ENCODE results near the gene SLC44A2. TPM values are rescaled to one million over a fixed set of nuclear protein-coding genes. Genes with fewer than 3 reads are reported as not detected.

The SLC44A2 gene
- total and polyA plus RNA-seq, 10 of the 15 experiments (the other 5 are each of a cell fraction or from before 2014, with no cell fraction given), result 3.0 to 51.3 (median 26.8) TPM

DNA sequence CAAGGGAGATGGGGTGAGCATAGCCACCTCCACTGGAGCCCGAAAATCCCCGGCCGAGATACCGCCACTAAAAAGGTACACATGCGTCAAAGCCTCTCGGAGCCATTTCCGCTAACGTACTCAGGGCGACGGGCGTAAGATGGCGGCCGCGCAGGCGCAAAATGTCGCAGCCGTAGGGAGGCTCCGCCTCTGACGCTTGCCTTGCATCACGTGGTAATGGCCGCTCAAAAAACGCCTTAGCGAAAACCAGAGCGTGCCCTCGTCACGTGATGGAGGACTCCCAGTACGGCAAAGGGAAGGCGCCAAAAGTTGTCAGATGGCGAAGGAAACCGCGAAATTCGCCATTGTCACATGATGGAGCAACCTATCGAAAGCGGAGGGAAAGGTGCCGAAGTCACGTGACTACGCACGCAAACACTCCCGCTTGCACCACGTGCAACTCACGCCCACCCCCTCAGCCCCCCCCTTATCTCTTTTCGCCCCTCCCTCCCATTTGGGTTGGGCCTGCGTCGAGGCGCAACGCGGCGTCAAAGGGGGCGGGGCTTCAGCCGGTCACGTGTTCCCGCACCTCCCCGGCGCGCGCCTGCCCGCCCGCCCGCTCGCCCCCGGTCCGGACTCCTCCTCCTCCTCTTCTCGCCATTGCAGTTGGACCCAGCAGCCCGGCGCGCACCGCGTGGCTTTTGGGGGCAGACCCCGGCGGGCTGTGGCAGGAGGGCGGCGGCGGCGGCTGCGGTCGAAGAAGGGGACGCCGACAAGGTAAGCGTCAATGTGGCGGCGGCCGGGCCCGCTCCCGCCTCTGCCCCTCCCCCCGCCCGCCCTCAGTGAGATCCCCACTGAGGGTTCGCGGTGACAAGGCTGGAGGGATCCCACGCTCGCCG is 28.6 kb downstream of the SLC44A2 start, which contains the start of gene ILF3 (continued):
- TF ChIP-seq RAD51 (IDR thresholded peaks at IDR 0.05) (peak; percentile 100), NRF1 (conservative IDR thresholded peaks at IDR 0.05; ENCODE audit: low read depth, low read length) (peak; percentile 76), SREBF1 (IDR thresholded peaks at IDR 0.05; ENCODE audit: low read length) (peak; percentile 92), CREB1 (IDR thresholded peaks at IDR 0.05; ENCODE audit: low read depth) (peak; percentile 92), HCFC1 (IDR thresholded peaks at IDR 0.05; ENCODE audit: low read length) (peak; percentile 96), NFYB (IDR thresholded peaks at IDR 0.05; ENCODE audit: insufficient read depth, low read depth, low read length) (peak; percentile 91), YY1 (IDR thresholded peaks at IDR 0.05; ENCODE audit: low read depth, low read length) (peak; percentile 99), SMAD5 (IDR thresholded peaks at IDR 0.05; ENCODE audit: low read depth) (peak; percentile 97), POLR2AphosphoS5 (IDR thresholded peaks at IDR 0.05; ENCODE audit: low read length) (peak; percentile 84), EGR1 (IDR thresholded peaks at IDR 0.05; ENCODE audit: borderline replicate concordance in 1 of 2, low read depth in 2 of 2, low read length in 2 of 2) (peak; percentile 6 to 79), HDAC6 (IDR thresholded peaks at IDR 0.05; ENCODE audit: unreplicated experiment) (no peak), ZBED1 (IDR thresholded peaks at IDR 0.05; ENCODE audit: borderline replicate concordance) (no peak), SUPT20H (IDR thresholded peaks at IDR 0.05; ENCODE audit: borderline replicate concordance, control insufficient read depth, low read depth, low read length) (no peak), CREM (IDR thresholded peaks at IDR 0.05; ENCODE audit: low read depth) (peak; percentile 94), ZNF24 (IDR thresholded peaks at IDR 0.05) (no peak), FOXK2 (IDR thresholded peaks at IDR 0.05) (peak; percentile 90), CHD2 (IDR thresholded peaks at IDR 0.05; ENCODE audit: borderline replicate concordance, low read depth, low read length) (peak; percentile 64; the same call in 1 of the 2 replicates)
- TF ChIP-seq, protein P1, sequence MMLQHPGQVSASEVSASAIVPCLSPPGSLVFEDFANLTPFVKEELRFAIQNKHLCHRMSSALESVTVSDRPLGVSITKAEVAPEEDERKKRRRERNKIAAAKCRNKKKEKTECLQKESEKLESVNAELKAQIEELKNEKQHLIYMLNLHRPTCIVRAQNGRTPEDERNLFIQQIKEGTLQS (IDR thresholded peaks at IDR 0.05; ENCODE audit: borderline replicate concordance, extremely low read depth, low read depth, low read length), result peak; percentile 99
- TF ChIP-seq, protein P2, sequence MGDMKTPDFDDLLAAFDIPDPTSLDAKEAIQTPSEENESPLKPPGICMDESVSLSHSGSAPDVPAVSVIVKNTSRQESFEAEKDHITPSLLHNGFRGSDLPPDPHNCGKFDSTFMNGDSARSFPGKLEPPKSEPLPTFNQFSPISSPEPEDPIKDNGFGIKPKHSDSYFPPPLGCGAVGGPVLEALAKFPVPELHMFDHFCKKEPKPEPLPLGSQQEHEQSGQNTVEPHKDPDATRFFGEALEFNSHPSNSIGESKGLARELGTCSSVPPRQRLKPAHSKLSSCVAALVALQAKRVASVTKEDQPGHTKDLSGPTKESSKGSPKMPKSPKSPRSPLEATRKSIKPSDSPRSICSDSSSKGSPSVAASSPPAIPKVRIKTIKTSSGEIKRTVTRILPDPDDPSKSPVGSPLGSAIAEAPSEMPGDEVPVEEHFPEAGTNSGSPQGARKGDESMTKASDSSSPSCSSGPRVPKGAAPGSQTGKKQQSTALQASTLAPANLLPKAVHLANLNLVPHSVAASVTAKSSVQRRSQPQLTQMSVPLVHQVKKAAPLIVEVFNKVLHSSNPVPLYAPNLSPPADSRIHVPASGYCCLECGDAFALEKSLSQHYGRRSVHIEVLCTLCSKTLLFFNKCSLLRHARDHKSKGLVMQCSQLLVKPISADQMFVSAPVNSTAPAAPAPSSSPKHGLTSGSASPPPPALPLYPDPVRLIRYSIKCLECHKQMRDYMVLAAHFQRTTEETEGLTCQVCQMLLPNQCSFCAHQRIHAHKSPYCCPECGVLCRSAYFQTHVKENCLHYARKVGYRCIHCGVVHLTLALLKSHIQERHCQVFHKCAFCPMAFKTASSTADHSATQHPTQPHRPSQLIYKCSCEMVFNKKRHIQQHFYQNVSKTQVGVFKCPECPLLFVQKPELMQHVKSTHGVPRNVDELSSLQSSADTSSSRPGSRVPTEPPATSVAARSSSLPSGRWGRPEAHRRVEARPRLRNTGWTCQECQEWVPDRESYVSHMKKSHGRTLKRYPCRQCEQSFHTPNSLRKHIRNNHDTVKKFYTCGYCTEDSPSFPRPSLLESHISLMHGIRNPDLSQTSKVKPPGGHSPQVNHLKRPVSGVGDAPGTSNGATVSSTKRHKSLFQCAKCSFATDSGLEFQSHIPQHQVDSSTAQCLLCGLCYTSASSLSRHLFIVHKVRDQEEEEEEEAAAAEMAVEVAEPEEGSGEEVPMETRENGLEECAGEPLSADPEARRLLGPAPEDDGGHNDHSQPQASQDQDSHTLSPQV (IDR thresholded peaks at IDR 0.05), result no peak
- TF ChIP-seq, protein P3, sequence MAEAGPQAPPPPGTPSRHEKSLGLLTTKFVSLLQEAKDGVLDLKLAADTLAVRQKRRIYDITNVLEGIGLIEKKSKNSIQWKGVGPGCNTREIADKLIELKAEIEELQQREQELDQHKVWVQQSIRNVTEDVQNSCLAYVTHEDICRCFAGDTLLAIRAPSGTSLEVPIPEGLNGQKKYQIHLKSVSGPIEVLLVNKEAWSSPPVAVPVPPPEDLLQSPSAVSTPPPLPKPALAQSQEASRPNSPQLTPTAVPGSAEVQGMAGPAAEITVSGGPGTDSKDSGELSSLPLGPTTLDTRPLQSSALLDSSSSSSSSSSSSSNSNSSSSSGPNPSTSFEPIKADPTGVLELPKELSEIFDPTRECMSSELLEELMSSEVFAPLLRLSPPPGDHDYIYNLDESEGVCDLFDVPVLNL (IDR thresholded peaks at IDR 0.05; ENCODE audit: low read depth, low read length), result no peak
- TF ChIP-seq, protein P4, sequence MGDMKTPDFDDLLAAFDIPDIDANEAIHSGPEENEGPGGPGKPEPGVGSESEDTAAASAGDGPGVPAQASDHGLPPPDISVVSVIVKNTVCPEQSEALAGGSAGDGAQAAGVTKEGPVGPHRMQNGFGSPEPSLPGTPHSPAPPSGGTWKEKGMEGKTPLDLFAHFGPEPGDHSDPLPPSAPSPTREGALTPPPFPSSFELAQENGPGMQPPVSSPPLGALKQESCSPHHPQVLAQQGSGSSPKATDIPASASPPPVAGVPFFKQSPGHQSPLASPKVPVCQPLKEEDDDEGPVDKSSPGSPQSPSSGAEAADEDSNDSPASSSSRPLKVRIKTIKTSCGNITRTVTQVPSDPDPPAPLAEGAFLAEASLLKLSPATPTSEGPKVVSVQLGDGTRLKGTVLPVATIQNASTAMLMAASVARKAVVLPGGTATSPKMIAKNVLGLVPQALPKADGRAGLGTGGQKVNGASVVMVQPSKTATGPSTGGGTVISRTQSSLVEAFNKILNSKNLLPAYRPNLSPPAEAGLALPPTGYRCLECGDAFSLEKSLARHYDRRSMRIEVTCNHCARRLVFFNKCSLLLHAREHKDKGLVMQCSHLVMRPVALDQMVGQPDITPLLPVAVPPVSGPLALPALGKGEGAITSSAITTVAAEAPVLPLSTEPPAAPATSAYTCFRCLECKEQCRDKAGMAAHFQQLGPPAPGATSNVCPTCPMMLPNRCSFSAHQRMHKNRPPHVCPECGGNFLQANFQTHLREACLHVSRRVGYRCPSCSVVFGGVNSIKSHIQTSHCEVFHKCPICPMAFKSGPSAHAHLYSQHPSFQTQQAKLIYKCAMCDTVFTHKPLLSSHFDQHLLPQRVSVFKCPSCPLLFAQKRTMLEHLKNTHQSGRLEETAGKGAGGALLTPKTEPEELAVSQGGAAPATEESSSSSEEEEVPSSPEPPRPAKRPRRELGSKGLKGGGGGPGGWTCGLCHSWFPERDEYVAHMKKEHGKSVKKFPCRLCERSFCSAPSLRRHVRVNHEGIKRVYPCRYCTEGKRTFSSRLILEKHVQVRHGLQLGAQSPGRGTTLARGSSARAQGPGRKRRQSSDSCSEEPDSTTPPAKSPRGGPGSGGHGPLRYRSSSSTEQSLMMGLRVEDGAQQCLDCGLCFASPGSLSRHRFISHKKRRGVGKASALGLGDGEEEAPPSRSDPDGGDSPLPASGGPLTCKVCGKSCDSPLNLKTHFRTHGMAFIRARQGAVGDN (IDR thresholded peaks at IDR 0.05), result 0 out of 2 replicates have a peak, but pooled peaks have one; percentile 22
